ENCODE results near the gene PLAAT4.

DNA sequence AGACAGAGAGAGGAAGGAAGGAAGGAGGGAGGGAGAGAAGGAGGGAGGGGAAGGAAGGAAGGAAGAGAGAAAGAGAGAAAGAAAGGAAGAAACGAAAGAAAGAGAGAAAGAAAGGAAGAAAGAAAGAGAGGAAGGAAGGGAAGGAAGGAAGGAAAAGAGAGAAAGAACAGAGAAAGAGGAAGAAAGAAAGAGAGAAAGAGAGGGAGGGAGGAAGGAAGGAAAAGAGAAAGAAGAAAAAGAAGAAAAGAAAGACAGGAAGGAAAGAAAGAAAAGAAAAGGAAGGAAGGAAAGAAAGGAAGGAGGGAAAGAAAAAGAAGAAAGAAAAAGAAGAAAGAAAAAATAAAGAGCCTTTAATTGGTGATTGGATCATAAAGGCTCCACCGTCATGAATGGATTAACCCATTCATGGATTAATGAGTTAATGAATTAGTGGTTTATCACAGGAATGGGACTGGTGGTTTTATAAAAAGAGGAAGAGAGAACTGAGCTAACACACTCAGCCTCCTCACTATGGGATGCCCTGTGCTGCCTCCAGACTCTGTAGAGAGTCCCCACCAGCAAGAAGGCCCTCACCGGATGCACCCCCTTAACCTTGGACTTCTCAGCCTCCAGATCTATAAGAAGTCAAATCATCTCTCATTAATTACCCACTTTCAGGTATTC, 35.5 kb downstream of the PLAAT4 start:
- no peak for TF ChIP-seq EZH2 (IDR thresholded peaks at IDR 0.05; ENCODE audit: insufficient read depth, poor library complexity, severe bottlenecking)
- TF ChIP-seq EZH2phosphoT487 (IDR thresholded peaks at IDR 0.05; ENCODE audit: insufficient read depth, low read depth) = no peak
